Muscle layer of colon (tissue), 2 donors: Measurements from ENCODE around the gene NEO1.

Experiments used
- H3K27ac ChIP-seq: one replicate; pipeline ENCODE4 v1.7.0; 2013; ENCODE audit warnings: low read depth, mild to moderate bottlenecking, low read length, moderate library complexity
- H3K27me3 ChIP-seq, 2 donors: one replicate each; pipeline ENCODE4 v1.7.0; 2013; ENCODE audit warnings: low read length in 2 of 2, mild to moderate bottlenecking in 2 of 2; ENCODE audit not compliant: insufficient read depth in 2 of 2, control insufficient read depth in 1 of 2
- H3K36me3 ChIP-seq: one replicate; pipeline ENCODE4 v1.7.0; 2013; ENCODE audit warnings: mild to moderate bottlenecking, low read length; ENCODE audit not compliant: insufficient read depth
- H3K4me1 ChIP-seq: one replicate; pipeline ENCODE4 v1.7.0; 2013; ENCODE audit warnings: mild to moderate bottlenecking, low read length; ENCODE audit not compliant: insufficient read depth
- H3K4me3 ChIP-seq, 2 donors: one replicate each; pipeline ENCODE4 v1.7.0; 2013; ENCODE audit warnings: low read length in 2 of 2, low read depth in 1 of 2, mild to moderate bottlenecking in 1 of 2, moderate library complexity in 1 of 2
- H3K9ac ChIP-seq: one replicate; pipeline ENCODE4 v1.7.0; 2013; ENCODE audit warnings: low read length
- H3K9me3 ChIP-seq: one replicate; pipeline ENCODE4 v1.7.0; 2013; ENCODE audit warnings: mild to moderate bottlenecking, low read length
- donor health status: abdominal sarcoma.
- donor health status: Adenocarcinoma of cecum.

The NEO1 gene

DNA sequence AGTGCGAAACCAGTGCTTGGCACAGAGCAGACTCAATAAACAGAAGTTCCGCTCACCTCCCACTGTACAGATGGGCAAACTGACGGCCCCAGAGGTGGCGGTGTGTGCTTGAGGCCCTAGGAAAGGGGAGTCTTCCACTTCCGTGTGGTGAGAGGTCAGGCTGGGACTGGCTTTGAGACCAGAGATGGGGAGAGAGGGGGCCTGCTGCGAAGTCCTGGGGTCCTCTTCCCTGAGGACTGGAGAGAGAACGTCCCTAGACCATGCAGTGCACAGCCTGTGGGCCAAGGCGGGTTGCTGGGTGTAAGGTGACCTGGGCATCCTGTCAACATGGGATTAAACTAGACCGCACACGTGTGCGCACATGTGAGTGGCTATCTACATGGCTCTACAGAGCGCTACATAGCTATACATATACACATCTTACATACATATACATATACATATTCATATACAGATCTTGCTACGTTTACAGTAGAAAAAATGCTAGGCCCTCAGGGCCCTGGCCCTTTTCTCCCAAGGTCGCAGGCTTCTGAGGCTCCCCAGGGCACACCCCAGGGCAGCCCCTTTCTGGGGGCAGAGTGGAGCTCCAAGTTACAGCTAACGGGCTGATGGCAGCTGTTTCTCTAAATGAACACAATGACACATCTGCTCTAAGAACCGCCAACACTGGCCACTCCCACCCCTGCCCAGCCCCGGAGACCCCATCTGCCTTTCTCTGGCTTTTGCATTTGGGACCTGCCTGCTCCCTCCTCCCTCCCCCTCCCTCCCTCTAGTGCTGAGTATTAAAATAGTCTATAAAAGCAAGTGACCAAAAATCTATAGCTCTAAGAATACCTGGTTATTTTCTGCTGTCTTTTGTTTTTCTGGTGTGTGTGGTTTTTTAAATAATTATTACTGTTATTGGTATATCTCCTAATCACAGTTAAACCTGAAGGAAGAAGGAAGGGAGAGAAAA is 269.5 kb downstream of the NEO1 start:
- Histone ChIP-seq H3K36me3 (no peaks in the 10 kb centered on the region), H3K4me1 (no peaks in the 10 kb centered on the region), H3K27me3 (peaks cover 0 to 4% of the 10 kb centered on the region in 2 donors), H3K9ac (no peak overlapping the region), H3K9me3 (no peaks in the 10 kb centered on the region), H3K27ac (no peak overlapping the region), H3K4me3 (no peak overlapping the region)

GRCh38 chr15:73322665-73323373 is 270.6 kb downstream of the NEO1 start:
- no peak overlapping the region for H3K9ac ChIP-seq
- H3K27me3 ChIP-seq = peaks cover 0 to 4% of the 10 kb centered on the region in 2 donors
- no peaks in the 10 kb centered on the region for H3K9me3 ChIP-seq
- no peaks in the 10 kb centered on the region for H3K4me1 ChIP-seq
- H3K27ac ChIP-seq = no peak overlapping the region
- no peak overlapping the region for H3K4me3 ChIP-seq
- no peaks in the 10 kb centered on the region for H3K36me3 ChIP-seq

GRCh38 chr15:73323374-73323955 is 271.2 kb downstream of the NEO1 start:
- Histone ChIP-seq H3K4me3 (no peak overlapping the region), H3K27ac (no peak overlapping the region), H3K9me3 (no peaks in the 10 kb centered on the region), H3K36me3 (no peaks in the 10 kb centered on the region), H3K9ac (no peak overlapping the region), H3K27me3 (peaks cover 0 to 4% of the 10 kb centered on the region in 2 donors), H3K4me1 (no peaks in the 10 kb centered on the region)

DNA sequence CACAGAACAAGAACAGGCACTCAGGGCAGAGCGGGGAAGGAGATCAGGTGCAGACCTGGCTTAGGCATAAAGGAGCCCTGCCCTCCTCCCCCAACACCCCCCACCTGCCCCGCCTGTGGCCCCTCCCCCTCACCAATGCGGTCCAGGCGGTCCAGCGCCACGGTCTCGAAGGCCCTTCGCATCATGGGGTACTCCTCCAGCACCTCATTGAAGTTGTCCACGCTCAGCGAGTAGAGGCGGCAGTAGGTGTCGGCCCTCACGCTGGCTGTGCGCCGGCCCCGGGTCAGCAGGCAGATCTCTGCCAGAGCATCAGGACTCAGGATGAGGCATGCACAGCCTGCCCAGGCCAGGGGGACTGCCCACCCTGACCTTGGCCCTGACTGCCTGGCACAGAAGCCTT is 271.7 kb downstream of the NEO1 start:
- Histone ChIP-seq H3K9me3 (no peaks in the 10 kb centered on the region), H3K4me3 (no peak overlapping the region), H3K36me3 (no peaks in the 10 kb centered on the region), H3K9ac (no peak overlapping the region), H3K27ac (no peak overlapping the region), H3K27me3 (peaks cover 0 to 4% of the 10 kb centered on the region in 2 donors), H3K4me1 (no peaks in the 10 kb centered on the region)

DNA sequence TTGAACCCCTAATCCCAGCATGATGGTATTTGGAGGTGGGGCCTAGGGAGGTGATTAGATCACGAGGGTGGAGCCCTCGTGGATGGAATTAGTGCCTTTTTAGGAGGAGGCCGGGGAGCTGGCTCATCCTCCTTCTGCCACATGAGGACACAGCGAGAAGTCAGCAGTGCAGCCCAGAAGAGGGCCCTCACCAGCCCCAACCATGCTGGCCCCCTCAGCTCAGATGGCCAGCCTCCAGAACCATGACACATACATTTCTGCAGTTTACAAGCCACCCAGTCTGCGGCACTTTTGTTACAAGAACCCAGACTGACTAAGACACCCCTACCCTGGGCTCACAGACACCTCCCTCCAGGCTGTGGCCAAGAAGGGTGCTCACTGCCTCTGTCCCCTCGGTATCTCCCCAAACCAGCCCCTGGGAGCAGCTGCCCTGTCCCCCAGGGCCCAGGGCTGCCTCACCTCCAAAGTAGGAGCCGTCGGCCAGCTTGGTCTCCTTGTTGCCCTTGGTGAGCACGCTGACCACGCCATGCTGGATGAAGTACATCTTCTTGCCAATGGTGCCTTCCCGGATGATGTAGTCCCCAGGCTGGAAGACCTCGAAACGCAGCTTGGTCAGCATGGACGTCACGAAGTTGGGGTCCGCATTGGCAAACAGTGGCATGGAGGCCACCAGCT is 272.4 kb downstream of the NEO1 start:
- Histone ChIP-seq H3K9ac (no peak overlapping the region), H3K9me3 (no peaks in the 10 kb centered on the region), H3K27ac (no peak overlapping the region), H3K27me3 (peaks cover 0 to 4% of the 10 kb centered on the region in 2 donors), H3K4me3 (no peak overlapping the region), H3K4me1 (no peaks in the 10 kb centered on the region), H3K36me3 (no peaks in the 10 kb centered on the region)

GRCh38 chr15:73325191-73325861 is 273.1 kb downstream of the NEO1 start:
- H3K4me3 ChIP-seq = no peak overlapping the region
- H3K36me3 ChIP-seq = no peaks in the 10 kb centered on the region
- no peaks in the 10 kb centered on the region for H3K4me1 ChIP-seq
- H3K27ac ChIP-seq = no peak overlapping the region
- peaks cover 0 to 4% of the 10 kb centered on the region in 2 donors for H3K27me3 ChIP-seq
- H3K9ac ChIP-seq = no peak overlapping the region
- H3K9me3 ChIP-seq = no peaks in the 10 kb centered on the region

DNA sequence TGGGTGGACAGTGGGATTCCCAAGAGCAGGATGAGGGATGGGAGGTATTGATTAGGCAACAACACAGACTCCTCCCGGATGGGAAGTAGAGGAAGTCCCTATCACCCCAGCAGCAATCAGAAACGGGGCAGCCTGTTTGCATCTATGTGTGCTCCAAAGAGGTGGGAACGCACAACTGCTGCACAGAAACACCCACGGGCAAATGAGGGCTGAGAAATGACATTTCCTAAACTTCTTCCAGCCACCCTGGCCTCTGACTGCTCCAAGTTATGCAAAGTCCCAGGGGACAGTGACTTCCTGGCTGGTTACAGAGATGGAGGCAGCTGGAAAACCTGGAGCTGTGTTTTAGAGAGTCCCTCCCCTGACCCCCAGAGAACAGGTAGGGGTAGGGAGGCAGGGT is 273.9 kb downstream of the NEO1 start:
- Histone ChIP-seq H3K9me3 (no peaks in the 10 kb centered on the region), H3K4me1 (no peaks in the 10 kb centered on the region), H3K4me3 (no peak overlapping the region), H3K27ac (no peak overlapping the region), H3K36me3 (no peaks in the 10 kb centered on the region), H3K27me3 (peaks cover 0 to 4% of the 10 kb centered on the region in 2 donors), H3K9ac (no peak overlapping the region)

DNA sequence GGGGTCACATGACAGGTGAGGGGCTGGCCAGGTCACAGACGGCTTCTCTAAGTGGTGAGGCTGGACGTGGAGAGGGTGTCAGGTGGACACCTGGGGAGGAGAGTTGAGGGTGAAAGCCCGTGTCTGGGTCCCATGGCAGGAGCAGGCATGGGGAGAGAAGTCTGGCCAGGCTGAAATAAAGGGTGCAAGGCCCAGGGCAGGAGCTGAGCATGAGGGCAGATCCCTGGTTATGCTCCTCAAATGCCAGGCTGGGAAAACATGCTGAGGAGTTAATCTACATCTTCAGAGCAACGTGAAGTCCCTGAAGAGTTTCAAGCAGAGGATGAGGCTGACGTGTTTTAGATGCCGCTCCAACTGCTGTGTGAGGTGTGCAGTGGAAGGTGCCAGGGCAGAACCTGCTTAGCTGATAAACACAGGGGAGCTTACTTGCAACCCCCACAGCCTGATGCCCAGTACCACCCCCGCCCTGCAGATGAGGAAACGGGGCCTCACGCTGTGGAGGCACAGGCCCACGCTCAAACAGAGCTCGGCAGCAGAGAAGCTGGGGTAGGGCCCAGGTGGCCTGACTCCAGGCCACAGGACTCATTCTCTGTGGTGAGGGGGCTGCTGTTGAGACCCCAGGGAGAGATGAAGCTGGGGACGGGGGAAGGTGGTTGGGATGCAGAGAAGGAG is 276.0 kb downstream of the NEO1 start:
- Histone ChIP-seq H3K27ac (no peak overlapping the region), H3K4me3 (no peak overlapping the region), H3K9ac (no peak overlapping the region), H3K9me3 (no peaks in the 10 kb centered on the region), H3K4me1 (no peaks in the 10 kb centered on the region), H3K36me3 (no peaks in the 10 kb centered on the region), H3K27me3 (peaks cover 0 to 4% of the 10 kb centered on the region in 2 donors)

- Histone ChIP-seq H3K36me3 (no peaks in the 10 kb centered on the region), H3K4me1 (no peaks in the 10 kb centered on the region), H3K9ac (no peak overlapping the region), H3K4me3 (no peak overlapping the region), H3K27ac (no peak overlapping the region), H3K9me3 (no peaks in the 10 kb centered on the region), H3K27me3 (peaks cover 0 to 4% of the 10 kb centered on the region in 2 donors)
Measured at GRCh38 chr15:73328981-73329380, 276.7 kb downstream of the NEO1 start.

- Histone ChIP-seq H3K27me3 (peaks cover 0 to 1% of the 10 kb centered on the region in 2 donors), H3K36me3 (no peaks in the 10 kb centered on the region), H3K9ac (no peak overlapping the region), H3K9me3 (no peaks in the 10 kb centered on the region), H3K27ac (no peak overlapping the region), H3K4me3 (no peak overlapping the region), H3K4me1 (no peaks in the 10 kb centered on the region)
Measured at GRCh38 chr15:73329501-73330200, 277.4 kb downstream of the NEO1 start.
